Trophoblast cell (in vitro differentiated cells and primary cell): Measurements from ENCODE around the gene EFCAB9.
A peak's percentile ranks its signal among the peaks of the same experiment; 100 is the strongest.

Source experiments
- DNase-seq, 2 donors: peaks; one replicate each; pipeline ENCODE4 v3.0.0-alpha.2; 2016
- H2AFZ ChIP-seq: 2 replicates; pipeline ENCODE4 v1.6.1; 2013; ENCODE audit warnings: low read length, moderate library complexity, mild to moderate bottlenecking; ENCODE audit not compliant: insufficient read depth, poor library complexity
- H2AK5ac ChIP-seq: 2 replicates; pipeline ENCODE4 v1.6.1; 2013; ENCODE audit warnings: mild to moderate bottlenecking, low read length
- H2BK120ac ChIP-seq: 2 replicates; pipeline ENCODE4 v1.6.1; 2013; ENCODE audit warnings: low read length, mild to moderate bottlenecking, moderate library complexity; ENCODE audit not compliant: insufficient read depth, poor library complexity
- H2BK12ac ChIP-seq: 2 replicates; pipeline ENCODE4 v1.6.1; 2013; ENCODE audit warnings: mild to moderate bottlenecking, low read length, moderate library complexity
- H2BK5ac ChIP-seq: 2 replicates; pipeline ENCODE4 v1.6.1; 2013; ENCODE audit warnings: low read length, low read depth, moderate library complexity, mild to moderate bottlenecking; ENCODE audit not compliant: poor library complexity
- H3K14ac ChIP-seq: 2 replicates; pipeline ENCODE4 v1.6.1; 2013; ENCODE audit warnings: mild to moderate bottlenecking, low read length
- H3K18ac ChIP-seq: 2 replicates; pipeline ENCODE4 v1.6.1; 2013; ENCODE audit warnings: mild to moderate bottlenecking, low read length
- H3K23ac ChIP-seq: 2 replicates; pipeline ENCODE4 v1.6.1; 2013; ENCODE audit warnings: low read length
- H3K27ac ChIP-seq: 2 replicates; pipeline ENCODE4 v1.5.1; 2013; ENCODE audit warnings: low read depth, mild to moderate bottlenecking, inconsistent platforms, low read length, moderate library complexity
- H3K27me3 ChIP-seq: 2 replicates; pipeline ENCODE4 v1.6.1; 2013; ENCODE audit warnings: inconsistent platforms, mild to moderate bottlenecking, low read length, moderate library complexity; ENCODE audit not compliant: insufficient read depth
- H3K36me3 ChIP-seq, 2 experiments: 1 replicate in 1 of 2; 2 replicates in 1 of 2; pipeline ENCODE4 v1.6.1; 2013; ENCODE audit warnings: low read length in 2 of 2, mild to moderate bottlenecking in 2 of 2, moderate library complexity in 1 of 2; ENCODE audit not compliant: insufficient read depth in 2 of 2, control insufficient read depth in 1 of 2
- H3K4ac ChIP-seq: 2 replicates; pipeline ENCODE4 v1.6.1; 2013; ENCODE audit warnings: low read depth, mild to moderate bottlenecking, low read length, moderate library complexity
- H3K4me1 ChIP-seq, 2 experiments: 1 replicate in 1 of 2; 2 replicates in 1 of 2; pipeline ENCODE4 v1.6.1; 2013; ENCODE audit warnings: low read length in 2 of 2, mild to moderate bottlenecking in 2 of 2, moderate library complexity in 1 of 2; ENCODE audit not compliant: insufficient read depth in 2 of 2, control insufficient read depth in 1 of 2
- H3K4me2 ChIP-seq: 2 replicates; pipeline ENCODE4 v1.6.1; 2013; ENCODE audit warnings: inconsistent platforms, mild to moderate bottlenecking, low read length, moderate library complexity
- H3K4me3 ChIP-seq: 2 replicates; pipeline ENCODE4 v1.5.1; 2013; ENCODE audit warnings: mild to moderate bottlenecking, low read depth, low read length, inconsistent platforms
- H3K79me1 ChIP-seq: one replicate; pipeline ENCODE4 v1.6.1; 2013; ENCODE audit warnings: low read length
- H3K79me2 ChIP-seq: 2 replicates; pipeline ENCODE4 v1.6.1; 2013; ENCODE audit warnings: low read length, mild to moderate bottlenecking; ENCODE audit not compliant: control insufficient read depth, insufficient read depth, poor library complexity
- H3K9ac ChIP-seq: 2 replicates; pipeline ENCODE4 v1.6.1; 2013; ENCODE audit warnings: mild to moderate bottlenecking, low read length
- H3K9me3 ChIP-seq: 2 replicates; pipeline ENCODE4 v1.6.1; 2013; ENCODE audit warnings: low read depth, mild to moderate bottlenecking, control low read depth, inconsistent platforms, low read length; ENCODE audit not compliant: insufficient read depth
- H4K12ac ChIP-seq: 2 replicates; pipeline ENCODE4 v1.6.1; 2013; ENCODE audit warnings: low read depth, mild to moderate bottlenecking, low read length, moderate library complexity
- H4K8ac ChIP-seq: 2 replicates; pipeline ENCODE4 v1.6.1; 2013; ENCODE audit warnings: low read depth, mild to moderate bottlenecking, low read length, moderate library complexity
- H4K91ac ChIP-seq: one replicate; pipeline ENCODE4 v1.6.1; 2013; ENCODE audit warnings: low read depth, mild to moderate bottlenecking, low read length, moderate library complexity
- WGBS: extraction: QIAGEN DNeasy Blood & Tissue Kit; methylation state at CpG from one replicate; pipeline ENCODE4 v1.1.7; 2013; ENCODE audit warnings: missing lambda C conversion rate; ENCODE audit not compliant: insufficient read length, insufficient coverage; ENCODE audit errors: extremely low coverage; 5-methylcytosine and 5-hydroxymethylcytosine counted together

EFCAB9 gene

DNA sequence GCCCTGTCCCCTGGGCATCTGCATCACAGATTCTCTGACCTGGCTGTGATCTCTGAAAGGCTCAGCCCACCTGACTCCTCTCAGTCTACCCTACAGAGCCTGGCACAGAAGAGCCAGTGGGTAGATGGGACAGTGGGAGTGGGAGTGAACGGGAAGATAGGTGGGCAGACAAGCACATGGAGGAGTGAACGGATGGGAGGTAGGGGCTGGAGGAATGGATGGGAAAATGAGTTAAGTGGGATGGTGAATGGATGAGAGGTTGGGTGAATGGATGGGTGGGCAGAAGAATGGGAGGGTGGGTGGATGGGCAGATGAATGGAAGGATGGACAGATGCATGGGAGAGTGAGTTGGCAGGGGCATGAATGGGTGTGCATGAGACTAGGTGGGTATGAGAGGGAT, 24.8 kb upstream of the EFCAB9 start:
- Histone ChIP-seq H3K4ac (no peak overlapping the region), H2BK5ac (no peak overlapping the region), H4K91ac (no peak overlapping the region), H3K4me3 (no peak overlapping the region), H3K14ac (no peak overlapping the region), H3K79me1 (no peaks in the 10 kb centered on the region), H4K12ac (no peak overlapping the region), H2BK12ac (no peak overlapping the region), H3K18ac (no peak overlapping the region), H4K8ac (no peak overlapping the region), H2AK5ac (no peak overlapping the region), H3K36me3 (peaks cover 5 to 11% of the 10 kb centered on the region in 2 experiments), H2BK120ac (no peak overlapping the region), H3K23ac (no peak overlapping the region), H3K4me2 (no peak overlapping the region), H2AFZ (no peak overlapping the region), H3K9me3 (no peaks in the 10 kb centered on the region), H3K27ac (no peak overlapping the region), H3K9ac (no peak overlapping the region), H3K27me3 (no peaks in the 10 kb centered on the region), H3K4me1 (peaks cover 8% of the 10 kb centered on the region in 2 experiments), H3K79me2 (peaks cover 13% of the 10 kb centered on the region)
- no CpG with 5 or more reads among the region's 2 CpGs for WGBS
- no peak for DNase-seq

DNA sequence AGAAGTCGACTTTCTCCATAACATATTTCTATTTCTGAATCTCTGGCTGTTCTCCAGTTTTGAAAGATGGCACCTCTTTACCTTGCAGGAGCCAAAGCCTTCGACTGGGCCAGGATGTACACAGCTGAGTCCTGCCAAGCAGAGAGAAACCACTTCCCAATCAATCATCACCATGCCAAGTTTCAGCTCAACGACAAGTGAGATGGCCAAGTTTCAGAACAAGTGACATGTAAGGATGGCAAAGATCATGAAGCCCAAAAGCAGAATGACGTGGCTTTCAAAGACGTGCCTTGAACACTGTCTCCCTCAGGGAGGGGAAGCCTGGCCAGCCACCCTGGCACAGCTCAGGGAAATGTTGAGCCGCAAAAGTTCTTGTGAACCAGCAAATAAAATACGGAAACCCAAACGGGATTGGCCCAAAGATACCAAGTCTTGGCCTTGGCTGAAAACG, 23.7 kb upstream of the EFCAB9 start:
- Histone ChIP-seq H3K9ac (no peak overlapping the region), H2AK5ac (no peak overlapping the region), H4K91ac (no peak overlapping the region), H2BK5ac (no peak overlapping the region), H2BK120ac (no peak overlapping the region), H3K27me3 (no peaks in the 10 kb centered on the region), H3K4ac (no peak overlapping the region), H3K18ac (no peak overlapping the region), H4K8ac (no peak overlapping the region), H3K4me1 (peaks cover 18% of the 10 kb centered on the region in 2 experiments), H3K23ac (no peak overlapping the region), H3K79me1 (no peaks in the 10 kb centered on the region), H3K27ac (no peak overlapping the region), H4K12ac (no peak overlapping the region), H2AFZ (no peak overlapping the region), H3K14ac (no peak overlapping the region), H3K9me3 (no peaks in the 10 kb centered on the region), H3K79me2 (peaks cover 10% of the 10 kb centered on the region), H3K4me2 (no peak overlapping the region), H3K4me3 (no peak overlapping the region), H3K36me3 (peaks cover 3 to 11% of the 10 kb centered on the region in 2 experiments), H2BK12ac (no peak overlapping the region)
- no peak for DNase-seq
- no CpG with 5 or more reads among the region's 9 CpGs for WGBS

DNA sequence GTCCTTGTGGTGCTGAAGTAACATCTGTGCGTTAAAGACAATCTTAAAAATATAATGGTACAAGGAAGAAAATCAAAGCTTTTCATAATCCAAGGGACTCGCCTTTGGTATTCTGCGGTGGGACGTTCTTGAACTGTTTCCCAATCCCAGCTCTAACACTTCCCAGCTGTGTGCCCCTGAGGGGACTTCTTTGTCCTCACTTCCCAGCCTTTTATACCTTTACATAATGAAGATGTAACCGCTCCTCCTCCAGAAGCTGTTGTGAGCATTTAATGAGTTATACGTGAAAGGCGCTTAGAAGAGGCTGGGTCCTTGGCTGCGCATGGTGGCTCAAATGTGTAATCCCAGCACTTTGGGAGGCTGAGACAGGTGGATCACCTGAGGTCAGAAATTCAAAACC, 22.9 kb upstream of the EFCAB9 start:
- H2BK12ac ChIP-seq = no peak overlapping the region
- no peak overlapping the region for H4K12ac ChIP-seq
- H2AK5ac ChIP-seq = no peak overlapping the region
- H3K27me3 ChIP-seq = no peaks in the 10 kb centered on the region
- no peak overlapping the region for H3K18ac ChIP-seq
- no peak overlapping the region for H4K8ac ChIP-seq
- H2BK120ac ChIP-seq = no peak overlapping the region
- H3K27ac ChIP-seq = no peak overlapping the region
- H3K79me1 ChIP-seq = no peaks in the 10 kb centered on the region
- no peak overlapping the region for H3K23ac ChIP-seq
- no peaks in the 10 kb centered on the region for H3K9me3 ChIP-seq
- peaks cover 13% of the 10 kb centered on the region for H3K79me2 ChIP-seq
- H2AFZ ChIP-seq = no peak overlapping the region
- no peak overlapping the region for H3K4ac ChIP-seq
- no CpG with 5 or more reads among the region's 8 CpGs for WGBS
- H3K9ac ChIP-seq = no peak overlapping the region
- H3K4me1 ChIP-seq = peaks cover 18 to 22% of the 10 kb centered on the region in 2 experiments
- peaks cover 0 to 11% of the 10 kb centered on the region in 2 experiments for H3K36me3 ChIP-seq
- no peak overlapping the region for H3K14ac ChIP-seq
- no peak overlapping the region for H3K4me2 ChIP-seq
- H4K91ac ChIP-seq = no peak overlapping the region
- no peak for DNase-seq
- H2BK5ac ChIP-seq = no peak overlapping the region
- no peak overlapping the region for H3K4me3 ChIP-seq

DNA sequence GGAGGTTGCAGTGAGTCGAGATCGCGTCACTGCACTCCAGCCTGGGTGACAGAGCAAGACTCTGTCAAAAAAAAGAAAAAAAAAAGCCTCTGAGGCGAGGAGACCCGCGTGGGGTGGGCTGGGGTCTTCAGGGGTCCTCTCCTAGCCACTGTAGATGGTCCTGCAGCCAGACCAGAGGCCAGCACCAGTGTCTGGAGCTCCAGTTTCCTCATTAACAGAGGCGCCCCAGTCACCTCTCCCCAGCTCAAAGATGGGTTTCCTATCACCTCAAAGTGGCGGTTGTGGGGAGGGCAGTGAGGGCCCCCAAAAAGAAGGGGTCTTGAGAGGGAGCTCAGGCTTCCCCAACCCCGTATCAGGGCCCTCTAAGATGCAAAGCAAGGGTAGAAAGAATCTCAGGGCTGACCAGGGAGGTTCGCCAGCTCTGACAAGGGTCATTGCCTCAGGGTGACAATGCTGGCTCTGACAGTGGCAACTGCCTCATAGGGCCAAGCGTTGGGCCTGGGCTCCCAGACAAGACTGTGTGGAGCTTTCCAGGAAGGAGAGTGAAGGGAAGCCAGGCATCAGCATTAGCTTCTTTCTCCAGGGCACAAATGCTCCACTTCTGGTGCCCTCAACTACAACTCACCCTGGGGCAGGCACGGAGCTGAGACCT, 20.9 kb upstream of the EFCAB9 start:
- no peaks in the 10 kb centered on the region for H3K79me1 ChIP-seq
- no peak overlapping the region for H2BK120ac ChIP-seq
- DNase-seq = peak; percentile 79 to 87
- H3K9me3 ChIP-seq = no peaks in the 10 kb centered on the region
- peaks cover 13% of the 10 kb centered on the region for H3K79me2 ChIP-seq
- no peak overlapping the region for H3K14ac ChIP-seq
- H2AFZ ChIP-seq = no peak overlapping the region
- H3K27ac ChIP-seq = no peak overlapping the region
- H3K4me2 ChIP-seq = no peak overlapping the region
- H3K4ac ChIP-seq = peak overlapping the region; percentile 29
- peak overlapping the region; percentile 9 for H4K8ac ChIP-seq
- no peaks in the 10 kb centered on the region for H3K27me3 ChIP-seq
- no peak overlapping the region for H3K4me3 ChIP-seq
- H3K18ac ChIP-seq = peak overlapping the region; percentile 17
- peaks cover 18 to 22% of the 10 kb centered on the region in 2 experiments for H3K4me1 ChIP-seq
- no peak overlapping the region for H3K23ac ChIP-seq
- no peak overlapping the region for H4K91ac ChIP-seq
- H2AK5ac ChIP-seq = no peak overlapping the region
- H4K12ac ChIP-seq = no peak overlapping the region
- peaks cover 0 to 11% of the 10 kb centered on the region in 2 experiments for H3K36me3 ChIP-seq
- H2BK12ac ChIP-seq = no peak overlapping the region
- H3K9ac ChIP-seq = peak overlapping the region; percentile 11
- WGBS = no CpG with 5 or more reads among the region's 12 CpGs
- no peak overlapping the region for H2BK5ac ChIP-seq
